Muscle layer of duodenum (tissue), 2 donors: Measurements from ENCODE around the gene CKS2.
"Not testable (repeated sequence)": the region's sequence is repeated elsewhere in the genome, so short reads cannot be mapped to it uniquely, and the experiment has no call there.

ENCODE experiments used
- H3K27ac ChIP-seq: one replicate; pipeline ENCODE4 v1.7.0; 2013; ENCODE audit warnings: mild to moderate bottlenecking, low read length
- H3K27me3 ChIP-seq: one replicate; pipeline ENCODE4 v1.7.0; 2013; ENCODE audit warnings: low read depth, mild to moderate bottlenecking, control low read depth, low read length
- H3K36me3 ChIP-seq, 2 donors: one replicate each; pipeline ENCODE4 v1.7.0; 2013; ENCODE audit warnings: low read length in 2 of 2, control low read depth in 1 of 2, mild to moderate bottlenecking in 1 of 2; ENCODE audit not compliant: insufficient read depth in 2 of 2, control insufficient read depth in 1 of 2
- H3K4me1 ChIP-seq, 2 donors: one replicate each; pipeline ENCODE4 v1.7.0; 2013; ENCODE audit warnings: low read length in 2 of 2, mild to moderate bottlenecking in 2 of 2, control low read depth in 1 of 2, moderate library complexity in 1 of 2; ENCODE audit not compliant: insufficient read depth in 2 of 2, control insufficient read depth in 1 of 2
- H3K4me3 ChIP-seq, 2 donors: one replicate each; pipeline ENCODE4 v1.7.0; 2013; ENCODE audit warnings: low read length in 2 of 2, low read depth in 1 of 2, mild to moderate bottlenecking in 1 of 2
- H3K9me3 ChIP-seq, 2 donors: one replicate each; pipeline ENCODE4 v1.7.0; 2013; ENCODE audit warnings: low read length in 2 of 2, control low read depth in 1 of 2, mild to moderate bottlenecking in 1 of 2; ENCODE audit not compliant: control insufficient read depth in 1 of 2
- donor health status: healthy.

The CKS2 gene

DNA sequence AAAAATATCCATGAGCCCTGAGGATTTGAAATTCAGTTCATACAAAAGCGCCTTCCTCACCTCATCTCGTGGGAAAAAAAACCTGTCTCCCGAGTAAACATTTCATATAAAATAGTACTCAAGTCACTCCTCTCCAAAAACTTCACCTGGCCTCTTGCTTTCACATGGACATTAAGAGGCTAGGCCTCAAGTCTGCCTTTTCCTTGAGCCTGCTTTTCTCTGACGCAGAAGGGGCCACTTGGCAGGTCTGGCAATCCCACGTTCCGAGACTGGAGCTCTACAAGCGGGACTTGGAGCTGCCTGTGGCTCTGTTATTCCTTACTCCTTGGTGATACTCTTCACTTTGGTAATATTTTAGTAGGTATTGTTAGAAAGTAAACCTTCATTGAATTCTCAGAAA is 26.9 kb upstream of the CKS2 start:
- Histone ChIP-seq H3K36me3 (no peaks in the 10 kb centered on the region), H3K27me3 (no peaks in the 10 kb centered on the region), H3K9me3 (no peaks in the 10 kb centered on the region), H3K4me1 (no peaks in the 10 kb centered on the region), H3K27ac (no peak overlapping the region), H3K4me3 (no peak overlapping the region)

DNA sequence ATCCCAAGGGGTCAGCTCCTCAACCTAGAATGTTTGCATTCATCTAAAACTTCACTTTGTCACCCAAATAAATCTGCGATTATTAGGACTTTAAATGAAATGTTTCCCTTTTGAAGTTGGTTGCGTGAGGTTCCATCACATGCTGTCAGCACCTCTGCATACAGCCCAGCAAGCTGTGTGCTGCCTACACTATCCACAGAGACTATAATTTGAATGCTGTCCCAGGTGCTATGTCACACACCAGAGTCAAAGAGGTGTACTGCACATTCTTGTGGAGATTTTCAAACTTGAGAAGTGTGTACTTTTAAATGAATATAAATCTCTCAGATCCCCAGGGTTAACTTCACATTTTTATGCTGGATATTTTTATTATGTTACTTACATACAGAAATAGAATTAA is 19.3 kb upstream of the CKS2 start:
- Histone ChIP-seq H3K9me3 (peaks cover 4 to 7% of the 10 kb centered on the region in 2 donors), H3K36me3 (no peaks in the 10 kb centered on the region), H3K27me3 (no peaks in the 10 kb centered on the region), H3K4me3 (no peak overlapping the region), H3K4me1 (no peaks in the 10 kb centered on the region), H3K27ac (no peak overlapping the region)

DNA sequence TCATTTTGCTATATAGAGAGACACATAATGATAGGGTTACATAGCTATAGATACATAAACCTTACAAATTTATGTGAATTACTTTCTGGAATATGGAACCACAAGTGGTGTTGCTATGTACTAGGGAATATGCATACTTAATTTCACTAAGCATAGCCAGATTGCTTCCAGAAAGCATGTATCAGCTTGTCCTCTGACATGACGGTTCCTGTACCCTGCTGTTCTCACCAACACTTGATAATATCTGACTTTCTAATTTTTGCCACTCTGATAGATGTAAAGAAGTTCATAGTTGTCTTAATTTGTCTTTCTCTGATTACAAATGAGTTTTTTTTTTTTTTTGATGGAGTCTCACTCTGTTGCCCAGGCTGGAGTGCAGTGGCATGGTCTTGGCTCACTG is 18.0 kb upstream of the CKS2 start:
- no peaks in the 10 kb centered on the region for H3K27me3 ChIP-seq
- H3K36me3 ChIP-seq, result no peaks in the 10 kb centered on the region
- H3K4me3 ChIP-seq, result no peak overlapping the region

DNA sequence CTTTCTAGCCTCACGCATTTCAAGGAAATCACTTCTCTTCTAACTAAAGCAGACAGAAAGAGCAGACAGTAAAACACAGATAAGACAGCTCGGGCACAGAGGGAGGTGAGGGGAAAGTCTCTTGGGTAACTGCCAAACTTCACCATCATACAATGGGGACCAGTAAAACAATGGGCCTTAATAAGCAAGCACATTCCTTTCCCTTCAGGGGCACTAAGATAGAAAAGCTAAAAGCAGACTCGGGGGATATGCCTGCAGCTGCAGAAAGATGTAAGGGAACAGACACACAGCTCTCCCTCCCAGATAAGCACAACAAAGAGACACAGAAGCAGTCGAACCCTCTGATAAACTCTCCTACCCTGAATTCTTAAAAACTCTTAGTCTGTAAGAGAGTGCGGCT is 15.6 kb upstream of the CKS2 start:
- Histone ChIP-seq H3K36me3 (no peaks in the 10 kb centered on the region), H3K27ac (no peak overlapping the region), H3K9me3 (peaks cover 4 to 7% of the 10 kb centered on the region in 2 donors), H3K4me3 (no peak overlapping the region), H3K27me3 (no peaks in the 10 kb centered on the region), H3K4me1 (no peaks in the 10 kb centered on the region)

More for the DNA sequence above, 18.0 kb upstream of the CKS2 start:
- Histone ChIP-seq H3K4me1 (no peaks in the 10 kb centered on the region), H3K27ac (no peak overlapping the region), H3K9me3 (peaks cover 4 to 7% of the 10 kb centered on the region in 2 donors)

DNA sequence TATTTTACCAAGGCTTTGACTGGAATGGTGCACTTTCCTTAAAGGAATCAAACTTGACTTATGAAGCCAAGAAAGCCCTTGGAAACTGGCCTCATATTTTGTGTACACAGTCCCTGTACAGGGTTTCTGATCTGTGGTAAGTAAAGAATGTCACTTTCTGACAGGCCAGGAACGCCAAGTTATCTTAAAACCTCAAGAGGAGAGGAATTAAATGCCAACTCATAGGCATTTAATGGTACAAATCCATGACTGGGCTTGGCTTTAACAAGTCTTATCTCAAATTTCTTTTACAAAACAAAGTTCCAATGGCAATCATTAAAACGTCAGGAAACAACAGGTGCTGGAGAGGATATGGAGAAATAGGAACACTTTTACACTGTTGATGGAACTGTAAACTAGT is 9.0 kb upstream of the CKS2 start:
- H3K9me3 ChIP-seq, H3K27me3 ChIP-seq, H3K36me3 ChIP-seq, H3K27ac ChIP-seq, H3K4me1 ChIP-seq, H3K4me3 ChIP-seq: not testable (repeated sequence)

DNA sequence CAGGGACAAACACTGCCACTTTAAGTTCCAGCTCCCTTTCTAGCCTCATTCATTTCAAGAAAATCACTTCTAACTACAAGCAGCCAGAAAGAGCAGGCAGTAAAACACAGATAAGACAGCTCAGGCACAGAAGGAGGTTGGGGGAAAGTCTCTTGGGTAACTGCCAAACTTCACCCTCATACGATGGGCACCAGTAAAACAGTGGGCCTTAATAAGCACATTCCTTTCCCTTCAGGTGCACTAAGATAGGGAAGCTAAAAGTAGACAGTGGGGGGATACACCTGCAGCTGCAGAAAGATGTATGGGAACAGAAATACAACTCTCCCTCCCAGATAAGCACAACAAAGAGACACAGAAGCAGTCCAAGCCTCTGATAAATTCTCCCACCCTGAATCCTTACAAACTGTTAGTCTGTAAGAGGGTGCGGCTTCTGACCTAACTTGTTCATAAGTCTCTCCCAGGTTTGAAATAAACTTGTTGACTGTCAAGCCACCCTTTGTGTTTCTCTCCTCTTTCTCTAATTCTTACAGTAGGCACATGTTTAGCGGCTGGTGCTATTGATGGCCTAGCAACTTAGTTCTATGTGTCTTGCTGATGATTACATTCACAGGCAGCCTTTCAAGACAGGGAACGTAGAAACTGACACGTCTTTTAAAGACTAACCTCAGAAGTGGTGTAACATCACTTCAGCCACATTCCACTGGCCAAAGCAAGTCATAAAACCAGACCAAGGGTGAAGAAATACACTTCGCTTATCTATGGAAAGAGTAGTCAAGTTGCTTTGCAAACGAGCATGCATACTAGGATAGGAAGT is 6.8 kb upstream of the CKS2 start:
- Histone ChIP-seq H3K27me3 (no peaks in the 10 kb centered on the region), H3K9me3 (no peaks in the 10 kb centered on the region), H3K4me3 (no peak overlapping the region), H3K27ac (no peak overlapping the region), H3K4me1 (no peaks in the 10 kb centered on the region), H3K36me3 (no peaks in the 10 kb centered on the region)

DNA sequence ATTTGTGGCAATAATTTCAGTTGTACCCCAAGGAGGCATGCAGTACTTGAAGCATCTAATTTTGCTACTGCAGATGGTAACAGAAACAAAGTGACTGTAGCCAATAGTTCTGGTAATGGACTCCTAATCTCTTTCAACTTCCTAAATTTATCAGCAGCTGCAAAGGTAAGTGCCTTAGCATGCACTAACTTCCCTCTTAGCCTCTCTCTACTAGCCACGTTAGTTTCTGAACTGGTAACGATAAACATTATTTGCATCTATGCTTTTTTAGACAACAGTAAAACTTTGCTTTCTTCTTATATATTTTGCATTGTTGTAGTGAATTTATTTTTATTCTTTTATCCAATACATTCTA is 6.2 kb upstream of the CKS2 start:
- Histone ChIP-seq H3K27me3 (no peaks in the 10 kb centered on the region), H3K9me3 (no peaks in the 10 kb centered on the region), H3K4me1 (no peaks in the 10 kb centered on the region), H3K36me3 (no peaks in the 10 kb centered on the region), H3K27ac (no peak overlapping the region), H3K4me3 (no peak overlapping the region)

DNA sequence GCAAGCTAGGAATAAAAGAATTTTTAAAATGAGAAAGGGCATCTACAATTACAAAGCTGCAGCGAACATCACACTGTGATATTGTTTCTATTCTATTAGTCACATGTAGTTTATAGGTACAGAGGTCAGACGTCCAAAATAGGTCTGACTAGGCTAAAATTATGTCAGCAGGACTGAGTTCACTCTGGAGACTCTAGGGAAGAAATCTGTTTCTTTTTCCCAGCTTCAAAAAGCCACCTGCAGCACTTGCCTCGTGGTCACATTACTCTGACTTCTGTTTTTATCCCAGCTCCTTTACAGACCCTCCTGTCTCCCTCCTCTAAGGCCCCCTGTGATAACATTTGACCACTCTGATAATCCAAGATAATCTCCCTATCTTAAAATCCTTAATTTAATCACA is 5.1 kb upstream of the CKS2 start:
- H3K27me3 ChIP-seq, result no peaks in the 10 kb centered on the region
- no peak overlapping the region for H3K4me3 ChIP-seq
- H3K9me3 ChIP-seq, result no peaks in the 10 kb centered on the region
- H3K27ac ChIP-seq, result no peak overlapping the region
- peaks cover 0 to 4% of the 10 kb centered on the region in 2 donors for H3K36me3 ChIP-seq
- no peaks in the 10 kb centered on the region for H3K4me1 ChIP-seq

DNA sequence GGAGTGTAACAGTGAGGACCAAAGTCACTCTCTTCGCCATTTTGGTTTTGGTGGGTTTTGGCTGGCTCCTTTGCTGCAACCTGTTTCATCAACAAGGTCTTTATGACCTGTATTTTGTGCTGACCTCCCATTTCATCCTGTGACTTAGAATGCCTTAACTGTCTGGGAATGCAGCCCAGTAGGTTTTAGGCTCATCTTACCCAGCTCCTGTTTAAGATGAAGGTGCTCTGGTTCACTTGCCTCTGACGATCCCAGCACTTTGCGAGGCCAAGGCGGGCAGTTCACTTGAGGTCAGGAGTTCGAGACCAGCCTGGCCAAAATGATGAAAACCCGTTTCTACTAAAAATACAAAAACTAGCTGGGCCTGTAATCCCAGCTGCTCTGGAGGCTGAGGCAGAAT is 1.8 kb upstream of the CKS2 start:
- Histone ChIP-seq H3K27ac (no peak overlapping the region), H3K27me3 (no peaks in the 10 kb centered on the region), H3K36me3 (peaks cover 0 to 4% of the 10 kb centered on the region in 2 donors), H3K4me3 (no peak overlapping the region), H3K4me1 (peaks cover 0 to 9% of the 10 kb centered on the region in 2 donors), H3K9me3 (no peaks in the 10 kb centered on the region)

DNA sequence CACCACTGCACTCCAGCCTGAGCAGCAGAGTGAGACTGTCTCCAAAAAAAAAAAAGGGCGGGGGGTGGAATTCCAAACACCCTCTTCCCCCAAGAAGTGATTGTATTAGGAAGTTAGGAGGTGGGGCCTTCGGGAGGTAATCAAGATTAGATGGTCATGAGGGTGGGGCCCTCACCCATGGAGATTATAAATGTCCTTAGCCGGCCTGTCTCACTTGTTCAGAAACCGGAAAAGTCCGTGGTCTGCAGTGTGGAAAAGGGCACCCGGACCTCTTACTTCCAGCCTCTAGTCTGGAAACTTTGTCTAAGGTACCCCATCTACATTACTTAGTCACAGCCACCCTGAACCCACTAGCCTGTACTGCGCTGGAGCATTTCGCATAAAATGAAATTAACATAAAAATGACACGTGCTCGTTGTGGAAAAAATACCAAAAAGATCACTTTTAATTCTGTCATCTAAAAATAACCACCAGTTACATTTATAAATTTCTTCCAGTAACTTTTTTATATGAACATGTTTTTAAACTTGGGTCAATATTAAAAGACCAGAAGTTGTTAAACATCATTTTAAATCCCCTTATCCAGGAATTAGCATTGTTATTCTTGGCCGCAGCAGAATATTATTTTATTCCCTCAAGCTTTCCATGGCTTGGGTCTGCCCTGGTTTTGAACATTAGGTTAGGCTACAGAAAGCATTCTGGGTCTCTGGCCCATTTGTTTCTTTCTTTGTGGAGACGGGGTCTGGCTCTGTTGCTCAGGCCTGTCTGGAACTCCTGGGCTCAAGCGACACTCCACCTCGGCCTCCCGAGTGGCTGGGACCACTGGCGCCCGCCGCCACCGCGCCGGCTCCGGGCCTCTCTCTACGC is 1.2 kb upstream of the CKS2 start:
- no peaks in the 10 kb centered on the region for H3K9me3 ChIP-seq
- peak overlapping the region; percentile 98 for H3K27ac ChIP-seq
- H3K4me3 ChIP-seq, result peak overlapping the region; percentile 70 to 78
- H3K27me3 ChIP-seq, result no peaks in the 10 kb centered on the region
- peaks cover 0 to 4% of the 10 kb centered on the region in 2 donors for H3K36me3 ChIP-seq
- peaks cover 0 to 9% of the 10 kb centered on the region in 2 donors for H3K4me1 ChIP-seq

DNA sequence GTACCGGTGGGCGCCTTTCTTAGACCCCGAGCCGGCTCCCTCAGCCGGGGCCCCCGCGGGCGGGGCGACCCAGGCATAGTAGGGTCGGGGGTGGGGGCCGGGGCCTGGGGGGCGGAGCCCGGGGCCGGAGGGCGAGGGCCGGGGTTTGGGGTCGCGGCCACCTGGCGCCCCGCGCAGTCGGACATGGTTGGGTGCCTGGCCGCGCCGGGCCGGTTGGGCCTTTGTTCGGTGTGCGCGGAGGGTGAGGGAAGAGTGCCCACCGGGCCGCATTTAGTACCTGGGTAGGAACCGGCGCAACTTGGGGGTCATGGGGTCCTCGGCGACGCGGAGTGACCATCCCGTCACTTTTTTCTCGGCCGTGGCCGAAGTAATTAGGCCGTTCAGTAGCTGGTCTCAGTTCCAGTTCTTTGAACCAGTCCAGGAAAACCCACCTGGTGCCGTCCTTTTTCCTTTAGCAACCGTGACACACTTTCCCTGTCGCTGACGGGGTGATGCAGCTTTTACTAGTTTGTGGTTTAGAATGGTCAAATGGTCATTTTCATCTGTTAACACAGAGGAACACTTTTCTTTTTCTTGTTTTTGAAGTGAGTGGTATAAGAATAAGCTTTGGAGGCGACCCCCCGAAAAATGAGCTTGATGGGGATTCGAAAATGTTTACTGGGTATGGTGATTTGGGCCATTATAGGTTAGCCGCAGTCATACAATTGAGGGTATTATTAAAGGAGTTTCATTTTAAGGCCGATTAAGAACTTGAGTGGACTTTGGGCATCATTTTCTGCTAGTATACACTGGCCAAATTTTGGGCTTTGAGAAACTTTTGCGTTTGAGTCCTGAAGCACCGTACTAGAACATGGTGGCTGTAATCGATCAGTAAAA is 589 bp downstream of the CKS2 start:
- Histone ChIP-seq H3K36me3 (peaks cover 0 to 4% of the 10 kb centered on the region in 2 donors), H3K27me3 (no peaks in the 10 kb centered on the region), H3K27ac (peak overlapping the region; percentile 82), H3K4me3 (peak overlapping the region; percentile 78 to 82), H3K9me3 (no peaks in the 10 kb centered on the region), H3K4me1 (peaks cover 0 to 9% of the 10 kb centered on the region in 2 donors)
